ENCODE data around the gene DNAL4. TPM values are rescaled to one million over a fixed set of nuclear protein-coding genes. Genes with fewer than 3 reads are reported as not detected.

The DNAL4 gene
- polyA plus RNA-seq, 2 of the 4 experiments (the other 2 are of a cell fraction), result 7.7 to 9.8 TPM

DNA sequence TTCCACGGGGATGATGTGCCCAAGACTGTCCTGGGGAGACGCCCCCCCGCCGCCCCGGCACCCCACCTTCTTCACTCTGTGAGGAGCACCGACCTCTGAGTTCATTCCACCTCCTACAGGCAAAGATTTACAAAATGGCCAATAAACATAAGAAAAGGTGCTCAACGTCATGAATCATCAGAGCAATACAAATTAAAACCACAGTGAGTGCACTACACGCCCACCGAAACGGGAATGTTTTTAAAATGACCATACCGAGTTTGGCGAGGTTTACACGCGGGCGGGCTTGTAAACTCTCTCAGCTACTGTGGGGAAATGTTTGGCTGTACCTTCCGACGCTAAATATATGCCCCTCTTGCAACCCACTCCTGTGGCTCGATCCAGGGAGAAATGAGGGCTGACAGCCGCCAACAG lies 42.0 kb upstream of the DNAL4 start:
- peak overlapping the region in 1 of 2 experiments; percentile 68; a peak in 3 of 6 replicates for H3K27ac ChIP-seq
- no peaks in the 10 kb centered on the region for H3K9me3 ChIP-seq
- peak overlapping the region; percentile 43 for H3K4me2 ChIP-seq
- H3K4me3 ChIP-seq, result no peak overlapping the region
- ATAC-seq (no peak), FAIRE-seq (no peak), DNase-seq (ENCODE audit: low read depth in 1 of 2, low spot score in 1 of 2) (no peak)
- TF ChIP-seq NPAS2 (CRISPR knock-in tag; IDR thresholded peaks at IDR 0.05; ENCODE audit: borderline replicate concordance) (no peak), ZSCAN20 (CRISPR knock-in tag; IDR thresholded peaks at IDR 0.05) (no peak), BHLHE40 (IDR thresholded peaks at IDR 0.05; ENCODE audit: low read depth, low read length) (no peak), FOXS1 (CRISPR knock-in tag; IDR thresholded peaks at IDR 0.05) (no peak), NR3C1 (IDR thresholded peaks at IDR 0.05) (no peak), GATA3 (IDR thresholded peaks at IDR 0.05; ENCODE audit: borderline replicate concordance) (no peak), CEBPB (IDR thresholded peaks at IDR 0.05) (no peak), CHD4 (IDR thresholded peaks at IDR 0.05; ENCODE audit: borderline replicate concordance) (no peak), FOSL2 (IDR thresholded peaks at IDR 0.05) (no peak), FOSL2 (CRISPR knock-in tag; IDR thresholded peaks at IDR 0.05) (no peak), EP300 (IDR thresholded peaks at IDR 0.05) (no peak), FOSB (CRISPR knock-in tag; IDR thresholded peaks at IDR 0.05) (no peak), RCOR1 (IDR thresholded peaks at IDR 0.05; ENCODE audit: low read depth, low read length) (no peak), E2F6 (IDR thresholded peaks at IDR 0.05; ENCODE audit: borderline replicate concordance, low read depth) (no peak), CBX8 (IDR thresholded peaks at IDR 0.05) (no peak), NFE2L2 (conservative IDR thresholded peaks at IDR 0.05; ENCODE audit: low read length) (no peak), HOXB5 (CRISPR knock-in tag; IDR thresholded peaks at IDR 0.05) (no peak)
- TF ChIP-seq, protein P1, sequence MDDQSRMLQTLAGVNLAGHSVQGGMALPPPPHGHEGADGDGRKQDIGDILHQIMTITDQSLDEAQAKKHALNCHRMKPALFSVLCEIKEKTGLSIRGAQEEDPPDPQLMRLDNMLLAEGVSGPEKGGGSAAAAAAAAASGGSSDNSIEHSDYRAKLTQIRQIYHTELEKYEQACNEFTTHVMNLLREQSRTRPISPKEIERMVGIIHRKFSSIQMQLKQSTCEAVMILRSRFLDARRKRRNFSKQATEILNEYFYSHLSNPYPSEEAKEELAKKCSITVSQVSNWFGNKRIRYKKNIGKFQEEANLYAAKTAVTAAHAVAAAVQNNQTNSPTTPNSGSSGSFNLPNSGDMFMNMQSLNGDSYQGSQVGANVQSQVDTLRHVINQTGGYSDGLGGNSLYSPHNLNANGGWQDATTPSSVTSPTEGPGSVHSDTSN (IDR thresholded peaks at IDR 0.05), result no peak
- TF ChIP-seq, protein P2, sequence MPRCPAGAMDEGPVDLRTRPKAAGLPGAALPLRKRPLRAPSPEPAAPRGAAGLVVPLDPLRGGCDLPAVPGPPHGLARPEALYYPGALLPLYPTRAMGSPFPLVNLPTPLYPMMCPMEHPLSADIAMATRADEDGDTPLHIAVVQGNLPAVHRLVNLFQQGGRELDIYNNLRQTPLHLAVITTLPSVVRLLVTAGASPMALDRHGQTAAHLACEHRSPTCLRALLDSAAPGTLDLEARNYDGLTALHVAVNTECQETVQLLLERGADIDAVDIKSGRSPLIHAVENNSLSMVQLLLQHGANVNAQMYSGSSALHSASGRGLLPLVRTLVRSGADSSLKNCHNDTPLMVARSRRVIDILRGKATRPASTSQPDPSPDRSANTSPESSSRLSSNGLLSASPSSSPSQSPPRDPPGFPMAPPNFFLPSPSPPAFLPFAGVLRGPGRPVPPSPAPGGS (IDR thresholded peaks at IDR 0.05), result no peak
- TF ChIP-seq, protein P3, sequence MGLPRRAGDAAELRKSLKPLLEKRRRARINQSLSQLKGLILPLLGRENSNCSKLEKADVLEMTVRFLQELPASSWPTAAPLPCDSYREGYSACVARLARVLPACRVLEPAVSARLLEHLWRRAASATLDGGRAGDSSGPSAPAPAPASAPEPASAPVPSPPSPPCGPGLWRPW (IDR thresholded peaks at IDR 0.05), result no peak
- CTCF ChIA-PET, result interaction anchor here (0.8 to 6.6 kb wide), 4 partner anchors 8 to 102 kb away, joined by 3 to 48 read pairs (median 12); partner anchors contain the start of gene NPTXR
- WGBS (ENCODE audit: missing lambda C conversion rate), result 21% methylated on average over 18 of the region's 19 CpGs
- POLR2A ChIA-PET, result no interaction called here
- peaks cover 28% of the 10 kb centered on the region for H3K4me1 ChIP-seq

DNA sequence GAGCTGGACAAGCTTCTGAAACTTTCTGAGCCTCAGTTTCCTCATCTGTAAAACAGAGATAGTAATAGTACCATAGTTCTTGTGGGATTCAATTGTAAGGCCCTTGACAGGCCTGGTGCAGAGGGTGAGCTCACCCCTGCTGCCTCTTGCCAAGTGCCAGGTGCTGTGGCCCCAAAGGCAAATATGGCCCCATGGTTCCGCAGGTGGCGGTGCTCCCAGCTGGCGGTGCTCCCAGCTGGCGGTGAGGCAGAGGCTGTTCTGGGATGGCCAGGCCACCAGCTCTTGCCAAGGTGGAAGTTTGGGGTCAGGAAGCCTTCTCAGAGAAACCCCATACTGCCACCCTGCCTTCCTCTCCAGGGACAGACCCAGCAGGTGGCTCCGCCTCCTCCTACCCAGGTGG lies 41.0 kb upstream of the DNAL4 start:
- ChIA-PET POLR2A (interaction anchor here (1.1 kb wide), 1 partner anchor 9 kb away, joined by 4 read pairs; the partner anchor contains the start of gene NPTXR), CTCF (interaction anchor here (0.8 to 6.6 kb wide), 5 partner anchors 9 to 101 kb away, joined by 3 to 48 read pairs (median 6); partner anchors contain the start of gene NPTXR)
- ATAC-seq (no peak), DNase-seq (ENCODE audit: low read depth in 1 of 2, low spot score in 1 of 2) (no peak), FAIRE-seq (no peak)
- H3K4me1 ChIP-seq, result peaks cover 35% of the 10 kb centered on the region
- WGBS (ENCODE audit: missing lambda C conversion rate), result 100% methylated on average over 1 of the region's 5 CpGs
- H3K9me3 ChIP-seq, result no peaks in the 10 kb centered on the region
- TF ChIP-seq HOXA7 (CRISPR knock-in tag; IDR thresholded peaks at IDR 0.05), result no peak
- no peak for TF ChIP-seq ZC3H11A (IDR thresholded peaks at IDR 0.05)
- TF ChIP-seq CHD4 (IDR thresholded peaks at IDR 0.05; ENCODE audit: borderline replicate concordance), result no peak
- no peak for TF ChIP-seq CHD2 (IDR thresholded peaks at IDR 0.05; ENCODE audit: low read length, partially characterized antibody)
- TF ChIP-seq, protein P1 (IDR thresholded peaks at IDR 0.05), result no peak
- TF ChIP-seq TFCP2L1 (CRISPR knock-in tag; IDR thresholded peaks at IDR 0.05), result no peak
- TF ChIP-seq RCOR1 (IDR thresholded peaks at IDR 0.05; ENCODE audit: low read depth, low read length), result no peak
- no peak for TF ChIP-seq CEBPB (IDR thresholded peaks at IDR 0.05)
- no peak for TF ChIP-seq ELK1 (IDR thresholded peaks at IDR 0.05; ENCODE audit: low read depth, low read length)
- no peak for TF ChIP-seq HEYL (CRISPR knock-in tag; IDR thresholded peaks at IDR 0.05)
- H3K4me3 ChIP-seq, result no peak overlapping the region
- H3K4me2 ChIP-seq, result no peak overlapping the region
- no peak overlapping the region for H3K27ac ChIP-seq
